Stomach (tissue), 4 donors: ENCODE results near the gene CRYBG2.

Experiments
- EP300 ChIP-seq: sonication (generic); formaldehyde crosslinking; IDR thresholded peaks from one replicate; pipeline ENCODE4 v1.6.1; 2017; ENCODE audit warnings: antibody characterized with exemption
- TF ChIP-seq, protein P1 (sequence below), 7 experiments: fragments of 450-650 bp in 4 of 7; fragments of 200-600 bp in 3 of 7; sonication (generic) in 3 of 7; IDR thresholded peaks; one replicate each; pipeline ENCODE4 v1.5.1; 2016 to 2019; ENCODE audit warnings: antibody characterized with exemption in 7 of 7, control low read depth in 2 of 7, mild to moderate bottlenecking in 1 of 7

DNA sequence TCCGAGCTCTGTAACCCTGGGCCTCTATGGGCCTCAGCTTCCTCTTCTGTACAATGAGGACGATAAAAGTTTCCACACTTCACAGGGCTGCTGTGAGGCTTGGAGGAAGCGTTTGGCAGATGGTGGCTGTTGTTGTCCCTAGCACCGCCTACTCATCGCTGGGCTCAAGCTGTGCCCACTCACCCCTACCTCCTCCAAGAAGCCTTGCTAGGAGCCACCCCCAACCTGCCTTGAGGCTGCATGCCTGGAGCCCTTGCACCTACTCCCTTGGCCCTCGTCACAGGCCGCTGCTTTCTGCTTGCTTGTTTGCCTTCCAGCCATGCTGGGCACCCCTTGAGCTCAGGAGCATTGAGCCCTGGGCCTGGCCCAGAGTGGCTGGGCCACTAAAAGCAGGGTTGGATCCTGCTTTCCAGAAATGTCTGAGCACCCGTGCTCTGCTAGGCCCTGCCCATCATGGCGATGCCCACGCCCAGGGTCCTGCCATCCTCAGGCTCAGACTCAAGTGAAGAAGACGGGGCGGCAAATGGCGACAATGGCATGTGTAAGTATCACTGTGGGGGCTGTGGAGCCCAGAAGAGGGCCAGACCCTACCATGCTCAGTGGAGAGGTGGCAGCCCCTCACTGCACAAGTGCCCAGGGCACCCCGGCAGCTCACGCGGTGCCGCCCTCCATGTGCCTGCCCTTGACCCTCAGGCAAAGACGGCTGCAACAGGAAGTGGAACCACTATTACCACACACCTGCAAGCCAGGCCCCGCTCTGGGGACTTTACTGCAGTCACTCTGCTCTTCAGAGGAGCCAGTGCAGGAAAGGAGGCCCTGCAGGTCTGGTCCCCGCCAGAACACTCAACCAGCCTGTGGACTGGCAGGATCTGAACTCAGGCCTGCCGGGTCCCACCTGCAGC is 64.5 kb downstream of the CRYBG2 start:
- TF ChIP-seq EP300, result no peak
- TF ChIP-seq, protein P1, sequence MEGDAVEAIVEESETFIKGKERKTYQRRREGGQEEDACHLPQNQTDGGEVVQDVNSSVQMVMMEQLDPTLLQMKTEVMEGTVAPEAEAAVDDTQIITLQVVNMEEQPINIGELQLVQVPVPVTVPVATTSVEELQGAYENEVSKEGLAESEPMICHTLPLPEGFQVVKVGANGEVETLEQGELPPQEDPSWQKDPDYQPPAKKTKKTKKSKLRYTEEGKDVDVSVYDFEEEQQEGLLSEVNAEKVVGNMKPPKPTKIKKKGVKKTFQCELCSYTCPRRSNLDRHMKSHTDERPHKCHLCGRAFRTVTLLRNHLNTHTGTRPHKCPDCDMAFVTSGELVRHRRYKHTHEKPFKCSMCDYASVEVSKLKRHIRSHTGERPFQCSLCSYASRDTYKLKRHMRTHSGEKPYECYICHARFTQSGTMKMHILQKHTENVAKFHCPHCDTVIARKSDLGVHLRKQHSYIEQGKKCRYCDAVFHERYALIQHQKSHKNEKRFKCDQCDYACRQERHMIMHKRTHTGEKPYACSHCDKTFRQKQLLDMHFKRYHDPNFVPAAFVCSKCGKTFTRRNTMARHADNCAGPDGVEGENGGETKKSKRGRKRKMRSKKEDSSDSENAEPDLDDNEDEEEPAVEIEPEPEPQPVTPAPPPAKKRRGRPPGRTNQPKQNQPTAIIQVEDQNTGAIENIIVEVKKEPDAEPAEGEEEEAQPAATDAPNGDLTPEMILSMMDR (IDR thresholded peaks at IDR 0.05), result no peak
